SH-SY5Y (cell line): Measurements from ENCODE around the gene DKK3.

Experiments
- GATA2 ChIP-seq: IDR thresholded peaks from 2 replicates; pipeline ENCODE4 v1.6.1; 2011; ENCODE audit warnings: mild to moderate bottlenecking, low read depth, low read length
- GATA3 ChIP-seq: IDR thresholded peaks from 2 replicates; pipeline ENCODE4 v1.6.1; 2011; ENCODE audit warnings: low read depth, mild to moderate bottlenecking, low read length, moderate library complexity

DNA sequence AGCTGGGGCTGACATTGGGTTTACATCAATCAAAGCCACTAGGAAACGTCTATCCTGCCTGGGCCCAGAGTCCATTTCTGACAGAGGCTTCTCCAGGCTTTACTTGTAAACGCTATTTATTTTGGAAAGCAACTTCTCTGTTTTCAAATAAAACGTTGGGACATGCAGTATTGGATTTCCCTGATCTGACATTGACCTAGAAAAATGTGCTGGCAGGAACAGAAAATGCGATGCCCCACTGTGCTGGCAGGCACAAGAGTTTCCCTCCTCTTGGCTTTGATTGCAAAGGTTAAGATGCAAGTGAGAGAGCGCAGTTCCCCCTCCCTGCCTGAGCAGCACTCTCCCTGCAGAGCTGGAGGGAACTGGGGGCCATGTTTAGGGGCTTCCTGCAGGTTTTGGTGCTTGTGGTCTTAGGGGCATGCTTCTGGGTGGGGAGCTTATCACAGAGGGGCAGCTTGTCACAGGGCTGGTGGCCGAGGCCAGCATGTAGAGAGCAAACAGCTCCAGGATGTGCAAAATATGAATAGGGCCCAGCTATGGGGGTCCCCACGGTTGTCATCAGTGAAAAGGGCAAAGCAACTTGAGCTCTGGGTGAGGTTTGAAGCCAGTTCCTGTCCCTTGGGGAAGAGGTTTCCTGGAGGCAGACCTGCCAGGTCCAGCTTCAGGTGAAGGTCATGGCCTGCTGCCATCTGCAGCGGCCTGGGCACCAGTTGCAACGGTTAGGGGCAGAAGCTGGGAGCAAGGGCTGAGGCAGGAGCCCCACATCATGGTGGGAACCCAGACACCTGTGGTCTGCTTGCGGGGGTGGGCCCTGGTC lies 42.3 kb upstream of the DKK3 start:
- TF ChIP-seq GATA2 (no peak), GATA3 (no peak)
